ENCODE results near the gene ITGB2. TPM values are rescaled to one million over a fixed set of nuclear protein-coding genes. Genes with fewer than 3 reads are reported as not detected.

ITGB2 gene
- total RNA-seq, 1 donor from 2014 or later = 6.9 TPM

GRCh38 chr21:44848821-44849521 is 71.7 kb downstream of the ITGB2 start:
- H3K4me3 ChIP-seq (ENCODE audit: low read depth, low read length) = no peak overlapping the region
- H3K36me3 ChIP-seq (ENCODE audit: control insufficient read depth, insufficient read depth, low read length) = peaks cover 7% of the 10 kb centered on the region
- TF ChIP-seq CTCF (IDR thresholded peaks at IDR 0.05; ENCODE audit: insufficient read depth, low read length, poor library complexity, severe bottlenecking) = no peak
- H3K27me3 ChIP-seq (ENCODE audit: control insufficient read depth, insufficient read depth, low read length) = peaks cover 9% of the 10 kb centered on the region
- DNase-seq (ENCODE audit: low read depth) = no peak

- H3K36me3 ChIP-seq (ENCODE audit: control insufficient read depth, insufficient read depth, low read length) = peaks cover 6% of the 10 kb centered on the region
- no peak for TF ChIP-seq CTCF (IDR thresholded peaks at IDR 0.05; ENCODE audit: insufficient read depth, low read length, poor library complexity, severe bottlenecking)
- H3K4me3 ChIP-seq (ENCODE audit: low read depth, low read length) = no peak overlapping the region
- peaks cover 14% of the 10 kb centered on the region for H3K27me3 ChIP-seq (ENCODE audit: control insufficient read depth, insufficient read depth, low read length)
- no peak for DNase-seq (ENCODE audit: low read depth)
Observed at GRCh38 chr21:44847261-44848056, 73.2 kb downstream of the ITGB2 start.

GRCh38 chr21:44846485-44847260 is 74.0 kb downstream of the ITGB2 start:
- Histone ChIP-seq H3K27me3 (ENCODE audit: control insufficient read depth, insufficient read depth, low read length) (peaks cover 16% of the 10 kb centered on the region), H3K4me3 (ENCODE audit: low read depth, low read length) (no peak overlapping the region), H3K36me3 (ENCODE audit: control insufficient read depth, insufficient read depth, low read length) (peaks cover 6% of the 10 kb centered on the region)
- DNase-seq (ENCODE audit: low read depth) = no peak
- TF ChIP-seq CTCF (IDR thresholded peaks at IDR 0.05; ENCODE audit: insufficient read depth, low read length, poor library complexity, severe bottlenecking) = no peak

- Histone ChIP-seq H3K27me3 (ENCODE audit: control insufficient read depth, insufficient read depth, low read length) (peaks cover 19% of the 10 kb centered on the region), H3K36me3 (ENCODE audit: control insufficient read depth, insufficient read depth, low read length) (peaks cover 6% of the 10 kb centered on the region), H3K4me3 (ENCODE audit: low read depth, low read length) (no peak overlapping the region)
- no peak for DNase-seq (ENCODE audit: low read depth)
- TF ChIP-seq CTCF (IDR thresholded peaks at IDR 0.05; ENCODE audit: insufficient read depth, low read length, poor library complexity, severe bottlenecking) = no peak
Observed at GRCh38 chr21:44846224-44846484, 74.5 kb downstream of the ITGB2 start.

- peak; percentile 55 for TF ChIP-seq CTCF (IDR thresholded peaks at IDR 0.05; ENCODE audit: insufficient read depth, low read length, poor library complexity, severe bottlenecking)
- Histone ChIP-seq H3K4me3 (ENCODE audit: low read depth, low read length) (peak overlapping the region; percentile 6), H3K36me3 (ENCODE audit: control insufficient read depth, insufficient read depth, low read length) (peaks cover 6% of the 10 kb centered on the region), H3K27me3 (ENCODE audit: control insufficient read depth, insufficient read depth, low read length) (peaks cover 24% of the 10 kb centered on the region)
- DNase-seq (ENCODE audit: low read depth) = no peak
Observed at GRCh38 chr21:44845418-44846223, 75.1 kb downstream of the ITGB2 start.

Data from kidney epithelial cell (primary cell).